Right lobe of liver (tissue), 6 donors: ENCODE results near the gene TPRG1L. TPM values are rescaled to one million over a fixed set of nuclear protein-coding genes. Genes with fewer than 3 reads are reported as not detected.

ENCODE experiments used
- ATAC-seq, 4 donors: fragments of 200-7000 bp; cut with Tn5 transposase; one replicate each; pipeline ENCODE4 v1.9.1; 2020; ENCODE audit warnings: mild to moderate bottlenecking in 4 of 4, moderate library complexity in 4 of 4
- DNase-seq, 3 donors: peaks; one replicate each; pipeline ENCODE4 v3.0.0-alpha.2; 2020
- H3K27ac ChIP-seq, 3 donors: fragments of 200-600 bp; one replicate each; pipeline ENCODE4 v1.8.0; 2022
- H3K27me3 ChIP-seq, 2 donors: fragments of 200-600 bp; one replicate each; pipeline ENCODE4 v1.8.0; 2022
- H3K36me3 ChIP-seq, 4 donors: fragments of 200-600 bp; sonication (generic) in 1 of 4; one replicate each; pipeline versions ENCODE4 v1.5.1 to v1.8.0; 2017 to 2022; ENCODE audit warnings: control low read depth in 1 of 4
- H3K4me1 ChIP-seq, 4 donors: fragments of 200-600 bp; sonication (generic) in 1 of 4; one replicate each; pipeline versions ENCODE4 v1.5.1 to v1.8.0; 2017 to 2022; ENCODE audit warnings: control low read depth in 1 of 4
- H3K4me3 ChIP-seq, 3 donors: fragments of 200-600 bp; one replicate each; pipeline ENCODE4 v1.8.0; 2022
- H3K9me3 ChIP-seq, 4 donors: fragments of 200-600 bp; sonication (generic) in 1 of 4; one replicate each; pipeline versions ENCODE4 v1.5.1 to v1.8.0; 2017 to 2022; ENCODE audit warnings: control low read depth in 1 of 4
- CTCF ChIP-seq, 4 donors: fragments of 200-600 bp in 3 of 4; fragments of 450-650 bp in 1 of 4; IDR thresholded peaks; one replicate each; pipeline versions ENCODE4 v1.5.1 to v1.8.0; 2016 to 2022; ENCODE audit warnings: antibody characterized with exemption in 4 of 4, mild to moderate bottlenecking in 2 of 4
- POLR2A ChIP-seq: fragments of 450-650 bp; IDR thresholded peaks from one replicate; pipeline ENCODE4 v1.6.1; 2017; ENCODE audit warnings: antibody characterized with exemption, mild to moderate bottlenecking
- WGBS: methylation state at CpG from one replicate; pipeline ENCODE4 v1.1.6; 2018; ENCODE audit warnings: low coverage, low lambda C conversion rate; ENCODE audit not compliant: insufficient coverage; ENCODE audit errors: missing lambda C conversion rate; 5-methylcytosine and 5-hydroxymethylcytosine counted together
- intact Hi-C, 2 donors: fragments of 100-400 bp; cut with DNase I; formaldehyde crosslinking; loops; one replicate each; pipeline versions ENCODE4 v1.11.2 to v1.14.1; 2022
- total RNA-seq, 6 experiments: library from RNA; depleted of rRNA in 2 of 6; stranded (reverse); fragments of >200 nt in 2 of 6; fragmentation: NEBNext Ultra II Directional in 3 of 6; extraction: Animal tissue kit (Norgen Biotek cat#: 25700) in 3 of 6; gene quantifications; one replicate each; pipeline versions ENCODE4 v1.1.0 to v1.2.4, GENCODE V29; 2016 to 2023
- donor health status: DM: no; HTN: yes; CAD: no.
- donor health status: DM: no; HTN: no; CAD: no.
- donor health status: DM: no; HTN: no; CAD: no.
- donor health status: DM: no; HTN: yes; CAD: no.
- donor health status: DM: no; HTN: yes; CAD: no.

Gene TPRG1L
- total RNA-seq, 6 experiments from 2014 or later: 42.5 to 54.6 (median 53.4) TPM

GRCh38 chr1:3604468-3604974 is 20.3 kb upstream of the TPRG1L start:
- intact Hi-C loops: no loop called here
- WGBS: 90% methylated on average over 2 of the region's 8 CpGs
- TF ChIP-seq CTCF (IDR thresholded peaks at IDR 0.05) (no peak), POLR2A (no peak)
- H3K4me3 ChIP-seq: no peak overlapping the region
- ATAC-seq (no peak), DNase-seq (no peak)
- no peaks in the 10 kb centered on the region for H3K4me1 ChIP-seq
- no peak overlapping the region for H3K27ac ChIP-seq
- H3K27me3 ChIP-seq: no peaks in the 10 kb centered on the region
- no peaks in the 10 kb centered on the region for H3K36me3 ChIP-seq
- H3K9me3 ChIP-seq: no peaks in the 10 kb centered on the region

DNA sequence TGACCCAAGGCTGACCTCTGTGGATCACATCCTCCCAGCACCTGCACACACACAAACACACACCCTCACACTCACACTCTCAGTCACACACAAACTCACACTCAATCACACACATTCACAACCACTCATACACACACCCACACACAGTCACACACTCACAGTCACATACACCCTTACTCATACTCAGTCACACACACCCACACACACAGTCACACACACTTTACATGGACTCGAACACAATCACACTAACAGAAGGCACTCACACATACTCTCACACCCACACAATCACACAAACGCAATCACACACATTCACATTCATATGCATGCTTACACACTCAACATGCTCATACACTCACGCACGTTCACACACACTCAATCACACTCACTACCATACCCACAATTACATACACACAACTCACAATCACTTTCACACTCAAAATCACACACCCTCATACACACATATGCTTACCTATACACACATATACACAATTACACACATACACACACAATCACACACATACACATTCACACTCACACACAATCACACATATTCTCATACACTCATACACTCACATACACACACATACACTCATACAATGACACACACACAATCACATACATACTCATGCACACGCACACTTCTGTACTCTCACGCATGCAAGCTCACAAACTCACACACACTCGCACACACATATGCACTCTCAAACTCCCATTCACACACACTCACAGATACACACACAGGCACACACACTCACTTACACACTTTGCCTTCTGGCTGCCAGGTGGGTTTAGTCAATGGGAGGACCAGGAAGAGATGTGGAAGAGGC is 19.6 kb upstream of the TPRG1L start:
- WGBS: 83% methylated on average over 7 of the region's 7 CpGs
- intact Hi-C loops: no loop called here
- Histone ChIP-seq H3K27me3 (peaks cover 0 to 2% of the 10 kb centered on the region in 2 donors), H3K27ac (no peak overlapping the region), H3K4me1 (no peaks in the 10 kb centered on the region), H3K36me3 (no peaks in the 10 kb centered on the region), H3K9me3 (no peaks in the 10 kb centered on the region), H3K4me3 (no peak overlapping the region)
- ATAC-seq: no peak
- no peak for TF ChIP-seq POLR2A
- TF ChIP-seq CTCF (IDR thresholded peaks at IDR 0.05): no peak
- DNase-seq: no peak

- H3K9me3 ChIP-seq: no peaks in the 10 kb centered on the region
- WGBS: 44% methylated on average over 4 of the region's 23 CpGs
- H3K4me1 ChIP-seq: peaks cover 0 to 9% (median 0%) of the 10 kb centered on the region in 4 donors
- H3K36me3 ChIP-seq: no peaks in the 10 kb centered on the region
- no peak for ATAC-seq
- no peak for TF ChIP-seq CTCF (IDR thresholded peaks at IDR 0.05)
- TF ChIP-seq POLR2A: no peak
- H3K4me3 ChIP-seq: no peak overlapping the region
- intact Hi-C loops: no loop called here
- peaks cover 0 to 12% of the 10 kb centered on the region in 2 donors for H3K27me3 ChIP-seq
- DNase-seq: no peak
- no peak overlapping the region for H3K27ac ChIP-seq
Measured at GRCh38 chr1:3606779-3607702, 17.8 kb upstream of the TPRG1L start.

GRCh38 chr1:3607703-3608065 is 17.1 kb upstream of the TPRG1L start:
- H3K4me1 ChIP-seq: peaks cover 0 to 9% (median 0%) of the 10 kb centered on the region in 4 donors
- H3K27me3 ChIP-seq: peaks cover 0 to 12% of the 10 kb centered on the region in 2 donors
- no peaks in the 10 kb centered on the region for H3K9me3 ChIP-seq
- no CpG with 5 or more reads among the region's 18 CpGs for WGBS
- intact Hi-C loops: no loop called here
- TF ChIP-seq CTCF (IDR thresholded peaks at IDR 0.05): no peak
- TF ChIP-seq POLR2A: no peak
- H3K27ac ChIP-seq: no peak overlapping the region
- H3K36me3 ChIP-seq: no peaks in the 10 kb centered on the region
- DNase-seq (no peak), ATAC-seq (no peak)
- no peak overlapping the region for H3K4me3 ChIP-seq
